GM18951 (cell line): Measurements from ENCODE around the gene OVOL1.

Experiments used
- POLR2A ChIP-seq: IDR thresholded peaks from 4 replicates; pipeline ENCODE4 v1.6.1; 2011; ENCODE audit warnings: mild to moderate bottlenecking; ENCODE audit not compliant: insufficient read length, insufficient read depth; ENCODE audit errors: extremely low read depth
- in situ Hi-C: fragments of 300-500 bp; cut with MboI; formaldehyde crosslinking; loops from one replicate; pipeline ENCODE4 v1.12.0; 2022; ENCODE audit warnings: low sequenced_read_pairs, mixed read lengths, inconsistent platforms; ENCODE audit not compliant: unreplicated experiment

The OVOL1 gene

GRCh38 chr11:65792456-65792855 lies 5.6 kb downstream of the OVOL1 start:
- no peak for TF ChIP-seq POLR2A
- in situ Hi-C loops: no loop called here

DNA sequence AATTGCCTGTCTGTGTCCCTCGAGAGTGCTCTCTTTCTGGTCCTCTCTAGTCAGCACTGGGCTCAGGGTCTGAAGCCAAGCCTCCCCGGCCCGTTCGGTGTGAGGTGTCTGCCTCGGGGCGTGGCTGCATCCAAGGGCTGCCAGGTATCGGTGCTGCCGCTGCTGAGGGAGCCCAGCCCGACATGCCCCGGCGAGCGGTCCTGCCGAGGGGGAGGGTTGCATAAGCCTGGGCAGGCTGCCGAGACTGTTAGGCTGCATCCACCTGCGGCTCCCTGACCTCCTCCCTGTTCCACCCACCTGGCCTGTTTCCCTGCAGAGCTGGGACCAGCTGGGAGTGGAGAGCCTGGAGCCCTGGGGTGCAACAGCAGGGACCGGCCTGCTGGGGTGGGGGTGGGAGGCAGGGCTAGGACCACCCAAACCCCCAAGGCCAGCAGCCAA lies 6.3 kb downstream of the OVOL1 start:
- TF ChIP-seq POLR2A: no peak
- in situ Hi-C loops: no loop called here

DNA sequence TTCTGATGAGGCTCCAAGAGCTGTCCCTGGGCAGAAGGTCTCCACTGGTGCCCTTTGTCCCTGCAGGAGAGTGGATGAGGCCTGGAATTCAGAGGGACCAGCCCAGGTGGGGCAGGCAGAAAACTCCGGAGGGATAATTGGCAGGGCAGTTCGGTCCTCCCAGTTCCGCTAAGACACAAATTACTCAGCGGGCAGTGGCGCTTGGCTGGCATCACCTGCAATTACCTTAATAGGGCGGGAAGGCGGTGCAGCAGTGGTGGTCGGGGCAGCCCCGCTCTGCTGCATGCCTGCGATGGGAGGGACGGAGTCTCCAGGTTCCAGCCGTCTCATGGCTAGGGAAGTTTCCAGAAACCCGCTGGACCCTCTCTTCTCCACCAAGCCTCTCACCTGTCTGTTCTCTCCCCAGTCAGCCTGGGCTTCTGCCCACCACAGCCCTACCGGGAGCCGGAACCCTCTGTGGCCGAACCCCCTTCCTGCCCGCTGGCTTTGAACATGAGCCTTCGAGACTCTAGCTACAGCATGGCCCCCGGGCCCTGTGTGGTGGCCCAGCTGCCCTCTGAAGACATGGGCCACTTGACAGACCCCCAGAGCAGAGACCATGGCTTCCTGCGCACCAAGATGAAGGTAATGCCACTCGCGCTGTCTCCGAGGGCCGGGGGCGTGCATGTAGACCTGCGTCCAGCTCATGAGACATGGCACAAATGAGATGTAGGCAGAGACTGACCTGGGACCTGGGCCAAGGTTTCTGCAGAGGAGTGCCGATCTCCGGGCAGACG lies 7.0 kb downstream of the OVOL1 start:
- no peak for TF ChIP-seq POLR2A
- in situ Hi-C loops: no loop called here

DNA sequence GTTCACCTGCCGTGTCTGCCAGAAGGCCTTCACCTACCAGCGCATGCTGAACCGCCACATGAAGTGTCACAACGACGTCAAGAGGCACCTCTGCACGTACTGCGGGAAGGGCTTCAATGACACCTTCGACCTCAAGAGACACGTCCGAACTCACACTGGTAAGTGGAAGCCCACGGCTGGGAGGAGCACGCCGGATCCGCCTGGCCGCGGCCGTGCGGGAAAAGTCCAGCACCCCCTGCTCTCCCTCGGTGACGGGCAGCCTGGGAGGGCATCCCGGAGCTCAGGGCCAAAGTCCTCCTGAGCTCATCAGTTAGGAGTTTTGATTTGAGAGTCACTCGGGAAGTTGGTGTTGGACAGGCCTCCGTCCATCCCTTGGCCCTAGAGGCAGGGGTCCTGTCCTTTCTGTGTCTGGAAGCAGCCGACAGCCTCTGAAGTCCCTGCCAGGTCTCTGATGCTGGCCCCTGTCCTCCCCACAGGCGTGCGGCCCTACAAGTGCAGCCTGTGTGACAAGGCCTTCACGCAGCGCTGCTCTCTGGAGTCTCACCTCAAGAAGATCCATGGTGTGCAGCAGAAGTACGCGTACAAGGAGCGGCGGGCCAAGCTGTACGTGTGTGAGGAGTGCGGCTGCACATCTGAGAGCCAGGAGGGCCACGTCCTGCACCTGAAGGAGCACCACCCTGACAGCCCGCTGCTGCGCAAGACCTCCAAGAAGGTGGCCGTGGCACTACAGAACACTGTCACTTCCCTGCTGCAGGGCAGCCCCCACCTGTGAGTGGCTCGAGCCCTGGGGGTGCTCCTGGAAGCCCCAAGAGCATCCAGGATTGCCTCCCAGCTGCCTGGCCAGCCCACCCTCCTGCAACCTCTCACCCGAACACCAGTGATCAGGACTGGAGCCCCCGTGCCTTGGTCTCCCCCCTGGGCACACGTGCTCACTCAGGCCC lies 8.0 kb downstream of the OVOL1 start:
- in situ Hi-C loops: no loop called here
- no peak for TF ChIP-seq POLR2A

DNA sequence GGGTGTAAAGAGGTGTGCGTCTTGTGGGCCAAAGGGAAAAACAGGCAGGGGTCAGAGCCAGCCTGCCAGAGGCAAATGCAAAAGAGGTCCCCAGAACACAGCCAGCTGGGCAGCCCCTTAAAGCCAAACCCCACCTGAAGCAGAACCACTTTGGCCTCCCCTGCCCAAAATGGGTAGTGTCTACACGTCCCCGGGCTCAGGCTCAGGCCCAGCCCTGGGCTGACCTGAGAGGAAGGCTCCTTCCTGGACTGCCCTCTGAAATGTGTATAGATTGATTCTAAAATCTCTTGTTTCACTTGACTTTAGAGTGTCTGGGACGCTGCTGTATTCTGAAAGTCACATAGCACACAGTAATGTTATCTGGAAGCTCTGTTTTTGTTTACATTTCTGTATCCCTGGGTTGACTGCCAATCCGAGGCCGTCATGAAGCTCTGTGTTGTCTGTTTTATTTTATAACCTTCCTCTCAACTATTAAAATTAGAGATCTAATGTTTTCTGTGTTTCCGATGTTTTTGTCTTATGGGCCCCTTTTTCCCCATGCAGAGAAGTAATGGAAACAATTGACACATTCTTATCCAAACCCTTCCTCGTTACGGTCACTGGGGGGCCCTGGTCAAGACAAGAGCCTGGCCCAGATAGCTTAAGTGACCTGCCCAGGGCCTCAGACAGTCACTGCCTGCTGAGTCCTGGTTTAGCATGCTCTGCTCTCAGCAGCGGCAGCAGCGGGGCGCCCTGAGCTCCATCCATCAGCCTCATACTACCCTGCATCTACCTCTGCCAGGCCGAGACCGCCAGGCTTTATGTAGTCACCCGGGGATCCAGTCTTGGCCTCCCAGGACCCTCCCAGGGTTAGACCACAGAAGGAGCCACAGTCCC lies 10.1 kb downstream of the OVOL1 start:
- TF ChIP-seq POLR2A: no peak

DNA sequence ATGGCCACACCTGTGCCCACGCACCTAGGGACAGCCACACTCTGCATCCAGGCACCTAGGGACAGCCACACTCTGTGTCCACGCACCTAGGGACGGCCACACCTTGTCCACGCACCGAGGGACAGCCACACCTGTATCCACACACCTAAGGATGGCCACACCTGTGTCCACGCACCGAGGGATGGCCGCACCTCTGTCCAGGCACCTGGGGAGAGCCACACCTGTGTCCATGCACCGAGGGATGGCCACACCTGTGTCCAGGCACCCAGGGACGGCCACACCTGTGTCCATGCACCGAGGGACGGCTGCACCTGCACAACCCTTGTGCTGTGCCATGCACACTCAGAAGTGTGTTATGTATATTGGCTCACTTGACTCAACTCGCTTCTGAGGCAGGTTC lies 10.8 kb downstream of the OVOL1 start:
- TF ChIP-seq POLR2A: no peak
- in situ Hi-C loops: no loop called here

More for the DNA sequence above, 10.1 kb downstream of the OVOL1 start:
- in situ Hi-C loops: no loop called here

DNA sequence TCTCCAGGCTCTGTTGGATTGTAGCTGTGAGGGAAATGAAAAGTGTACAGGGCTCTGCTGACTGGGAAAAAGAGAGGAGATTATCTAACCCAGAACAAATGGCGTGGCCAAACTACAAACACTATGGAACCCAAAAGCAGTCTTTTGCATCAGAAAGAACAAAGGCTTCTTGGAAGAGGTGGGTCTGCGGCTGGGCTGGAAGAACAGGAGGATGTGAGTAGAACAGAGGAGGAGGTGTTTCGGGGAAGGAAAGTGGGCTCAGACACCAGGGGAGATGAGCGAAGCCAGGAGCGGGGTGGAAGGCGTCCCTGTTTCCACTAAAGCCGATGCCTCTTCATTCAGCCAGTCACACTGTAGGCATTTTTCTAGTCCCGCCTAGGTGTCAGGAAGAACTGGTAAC lies 12.0 kb downstream of the OVOL1 start:
- in situ Hi-C loops: no loop called here
- TF ChIP-seq POLR2A: no peak

GRCh38 chr11:65801153-65801987 lies 14.5 kb downstream of the OVOL1 start:
- in situ Hi-C loops: no loop called here

DNA sequence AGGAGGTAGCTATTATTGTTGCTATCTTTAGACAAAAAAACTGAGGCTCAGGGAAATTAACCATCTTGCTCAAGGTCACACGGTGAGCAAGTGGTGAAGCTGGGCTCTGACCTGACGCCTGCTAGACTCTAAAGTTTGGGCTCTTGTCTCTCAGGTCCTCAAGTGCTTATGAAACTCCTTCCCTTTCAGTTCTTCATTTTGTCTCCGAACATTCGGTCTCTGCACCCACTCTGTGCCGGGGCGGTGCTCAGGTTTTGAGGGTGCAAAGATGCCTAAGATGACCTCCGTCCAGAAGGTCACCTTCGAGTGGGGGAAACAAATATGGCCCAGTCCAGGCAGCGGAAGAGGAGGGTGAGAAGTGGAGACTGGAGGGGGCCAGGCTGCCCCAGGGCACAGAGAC lies 16.0 kb downstream of the OVOL1 start:
- in situ Hi-C loops: no loop called here
- no peak for TF ChIP-seq POLR2A

More at GRCh38 chr11:65801153-65801987, 14.5 kb downstream of the OVOL1 start:
- no peak for TF ChIP-seq POLR2A

DNA sequence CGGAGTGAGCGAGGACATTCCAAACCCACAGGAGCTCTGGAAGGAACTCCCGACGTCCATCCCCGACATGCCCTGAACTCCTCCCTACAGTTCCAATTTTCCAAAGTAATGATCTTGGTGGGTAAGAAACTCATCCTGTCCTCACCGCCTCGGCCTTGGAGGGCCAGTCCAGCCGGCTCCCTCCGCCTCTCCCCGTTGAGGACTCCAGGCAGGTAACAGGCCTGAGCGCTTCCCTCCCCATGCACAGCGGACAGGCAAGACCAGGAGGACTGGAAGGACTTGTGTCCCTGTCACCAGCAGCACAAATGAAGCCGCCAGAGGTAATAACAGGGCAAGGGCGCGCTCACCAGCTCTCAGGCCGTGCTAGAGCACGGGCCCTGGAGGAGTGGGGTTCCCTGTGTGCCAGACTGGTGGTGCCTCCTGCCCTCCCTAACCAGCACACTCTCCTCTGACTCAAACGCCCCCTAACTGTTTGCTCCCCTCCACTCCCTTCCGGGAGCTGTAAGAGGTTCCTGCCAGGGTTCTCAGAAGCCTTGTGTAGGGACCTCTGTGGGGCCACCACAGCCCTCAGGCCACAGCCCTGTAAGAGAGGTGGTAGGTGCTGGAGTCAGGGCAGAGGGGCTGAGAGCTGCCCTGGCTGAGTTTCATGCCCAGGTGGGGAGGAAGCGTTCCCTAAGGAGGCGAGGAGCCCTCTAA lies 17.1 kb downstream of the OVOL1 start:
- in situ Hi-C loops: no loop called here
- TF ChIP-seq POLR2A: no peak

DNA sequence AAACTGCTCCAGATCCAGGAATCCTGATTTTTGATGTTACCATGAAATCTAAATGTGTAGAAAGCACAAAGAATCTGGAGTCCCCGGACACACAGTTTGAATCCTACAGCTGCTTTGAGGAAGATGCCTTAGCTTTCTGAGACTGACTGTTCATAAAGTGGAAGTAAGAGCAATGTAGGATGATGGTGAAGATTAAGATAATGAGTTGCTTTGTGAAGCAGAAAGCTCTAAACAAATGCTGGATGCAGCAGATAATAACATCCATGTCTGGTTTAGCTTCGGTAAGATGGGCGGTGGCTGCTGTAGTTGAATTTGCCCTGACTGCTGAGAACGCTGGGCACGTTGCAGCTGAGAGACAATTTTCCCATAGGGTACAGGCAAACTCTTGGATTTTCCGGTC lies 20.1 kb downstream of the OVOL1 start:
- in situ Hi-C loops: no loop called here
- no peak for TF ChIP-seq POLR2A
